GM15510 (cell line): ENCODE measurements around the gene COL18A1.

Experiments
- POLR2A ChIP-seq: IDR thresholded peaks from 3 replicates; pipeline ENCODE4 v1.6.1; 2011; ENCODE audit warnings: borderline replicate concordance; ENCODE audit not compliant: insufficient read length; ENCODE audit errors: extremely low read depth

COL18A1 gene

GRCh38 chr21:45418301-45419071 is 13.5 kb downstream of the COL18A1 start:
- TF ChIP-seq POLR2A, result no peak

GRCh38 chr21:45419162-45419561 is 14.2 kb downstream of the COL18A1 start:
- no peak for TF ChIP-seq POLR2A

- no peak for TF ChIP-seq POLR2A
Observed at GRCh38 chr21:45420061-45421041, 15.4 kb downstream of the COL18A1 start.

- no peak for TF ChIP-seq POLR2A
Observed at GRCh38 chr21:45421071-45421845, 16.3 kb downstream of the COL18A1 start.

- TF ChIP-seq POLR2A, result no peak
Observed at GRCh38 chr21:45421846-45422775, 17.1 kb downstream of the COL18A1 start.

GRCh38 chr21:45423201-45423955 is 18.4 kb downstream of the COL18A1 start:
- no peak for TF ChIP-seq POLR2A

GRCh38 chr21:45423968-45424853 is 19.2 kb downstream of the COL18A1 start:
- no peak for TF ChIP-seq POLR2A

- no peak for TF ChIP-seq POLR2A
Observed at GRCh38 chr21:45424854-45425795, 20.2 kb downstream of the COL18A1 start.

- TF ChIP-seq POLR2A, result no peak
Observed at GRCh38 chr21:45427331-45428271, 22.6 kb downstream of the COL18A1 start.

- TF ChIP-seq POLR2A, result no peak
Observed at GRCh38 chr21:45428534-45428933, 23.6 kb downstream of the COL18A1 start.
